Upper lobe of left lung (tissue), 4 donors: ENCODE results near the gene ATP9A.

Source experiments
- CTCF ChIP-seq, 6 experiments: fragments of 450-650 bp in 4 of 6; fragments of 200-600 bp in 2 of 6; sonication (generic) in 2 of 6; IDR thresholded peaks; one replicate each; pipeline ENCODE4 v1.5.1; 2016 to 2019; ENCODE audit warnings: antibody characterized with exemption in 6 of 6
- POLR2A ChIP-seq, 4 donors: fragments of 450-650 bp; IDR thresholded peaks; one replicate each; pipeline ENCODE4 v1.5.1; 2016 to 2017; ENCODE audit warnings: antibody characterized with exemption in 4 of 4, mild to moderate bottlenecking in 2 of 4

GRCh38 chr20:51801823-51802123 is 33.6 kb upstream of the ATP9A start:
- no peak for TF ChIP-seq CTCF (IDR thresholded peaks at IDR 0.05)
- no peak for TF ChIP-seq POLR2A (IDR thresholded peaks at IDR 0.05)
